Measurements from ENCODE around the gene PLXNA4. TPM values are rescaled to one million over a fixed set of nuclear protein-coding genes. Genes with fewer than 3 reads are reported as not detected.

The PLXNA4 gene
- total and polyA plus RNA-seq, 8 donors: 0.15 to 12.8 (median 1.6) TPM

- H3K4me1 ChIP-seq: peaks cover 0 to 8% (median 0%) of the 10 kb centered on the region in 4 donors
- no peak overlapping the region for H3K27ac ChIP-seq
- intact Hi-C loops (cut with DNase I; ENCODE audit: low total_unique reads): no loop called here
- TF ChIP-seq CTCF (IDR thresholded peaks at IDR 0.05): no peak
- TF ChIP-seq POLR2AphosphoS5 (IDR thresholded peaks at IDR 0.05): no peak
- no peak for TF ChIP-seq POLR2A (IDR thresholded peaks at IDR 0.05)
- TF ChIP-seq EP300 (IDR thresholded peaks at IDR 0.05): no peak
- no peaks in the 10 kb centered on the region for H3K27me3 ChIP-seq
- DNase-seq: no peak
- H3K4me3 ChIP-seq: no peak overlapping the region
- no peaks in the 10 kb centered on the region for H3K36me3 ChIP-seq
- H3K9me3 ChIP-seq: no peaks in the 10 kb centered on the region
- WGBS, 5 donors: 65 to 81% (median 71%) methylated on average over 2 of the region's 2 CpGs
Observed at GRCh38 chr7:132463922-132464321, 112.3 kb downstream of the PLXNA4 start.

- no peaks in the 10 kb centered on the region for H3K9me3 ChIP-seq
- TF ChIP-seq EP300 (IDR thresholded peaks at IDR 0.05): no peak
- TF ChIP-seq POLR2A (IDR thresholded peaks at IDR 0.05): no peak
- TF ChIP-seq POLR2AphosphoS5 (IDR thresholded peaks at IDR 0.05): no peak
- TF ChIP-seq CTCF (IDR thresholded peaks at IDR 0.05): no peak
- H3K4me3 ChIP-seq: no peak overlapping the region
- H3K36me3 ChIP-seq: no peaks in the 10 kb centered on the region
- 87 to 100% (median 90%) methylated on average over 2 of the region's 2 CpGs for WGBS, 5 donors
- intact Hi-C loops (cut with DNase I; ENCODE audit: low total_unique reads): no loop called here
- peaks cover 0 to 8% (median 0%) of the 10 kb centered on the region in 4 donors for H3K4me1 ChIP-seq
- H3K27me3 ChIP-seq: no peaks in the 10 kb centered on the region
- no peak for DNase-seq
- H3K27ac ChIP-seq: no peak overlapping the region
Observed at GRCh38 chr7:132462478-132462877, 113.8 kb downstream of the PLXNA4 start.

- H3K4me3 ChIP-seq: no peak overlapping the region
- DNase-seq: no peak
- H3K9me3 ChIP-seq: no peaks in the 10 kb centered on the region
- peaks cover 0 to 8% (median 0%) of the 10 kb centered on the region in 4 donors for H3K4me1 ChIP-seq
- TF ChIP-seq POLR2AphosphoS5 (IDR thresholded peaks at IDR 0.05) (no peak), CTCF (IDR thresholded peaks at IDR 0.05) (no peak), EP300 (IDR thresholded peaks at IDR 0.05) (no peak), POLR2A (IDR thresholded peaks at IDR 0.05) (no peak)
- H3K27me3 ChIP-seq: no peaks in the 10 kb centered on the region
- H3K36me3 ChIP-seq: no peaks in the 10 kb centered on the region
- WGBS, 5 donors: 40 to 61% (median 48%) methylated on average over 2 of the region's 2 CpGs
- intact Hi-C loops (cut with DNase I; ENCODE audit: low total_unique reads): no loop called here
- no peak overlapping the region for H3K27ac ChIP-seq
Observed at GRCh38 chr7:132461032-132461592, 115.2 kb downstream of the PLXNA4 start.

- no peak overlapping the region for H3K4me3 ChIP-seq
- intact Hi-C loops (cut with DNase I; ENCODE audit: low total_unique reads): no loop called here
- DNase-seq: no peak
- H3K27ac ChIP-seq: no peak overlapping the region
- H3K4me1 ChIP-seq: no peaks in the 10 kb centered on the region
- no peaks in the 10 kb centered on the region for H3K36me3 ChIP-seq
- H3K27me3 ChIP-seq: peaks cover 0 to 9% (median 0%) of the 10 kb centered on the region in 3 donors
- TF ChIP-seq EP300 (IDR thresholded peaks at IDR 0.05) (no peak), POLR2A (IDR thresholded peaks at IDR 0.05) (no peak), CTCF (IDR thresholded peaks at IDR 0.05) (no peak), POLR2AphosphoS5 (IDR thresholded peaks at IDR 0.05) (no peak)
- 80 to 93% (median 92%) methylated on average over 10 of the region's 10 CpGs for WGBS, 5 donors
- H3K9me3 ChIP-seq: no peaks in the 10 kb centered on the region
Observed at GRCh38 chr7:132458729-132459128, 117.5 kb downstream of the PLXNA4 start.

Data from stomach (tissue), 9 donors.